HAP-1 (cell line): ENCODE results near the gene RHEB.
"Not testable (repeated sequence)": the region's sequence is repeated elsewhere in the genome, so short reads cannot be mapped to it uniquely, and the experiment has no call there.

ENCODE experiments used
- DNase-seq, 2 experiments: peaks; one replicate each; pipeline ENCODE4 v3.0.0-alpha.2; 2016 to 2020; ENCODE audit warnings: low spot score in 2 of 2
- H3K27me3 ChIP-seq: fragments of 250-450 bp; sonication (Bioruptor Pico); 2 replicates; pipeline ENCODE4 v1.5.1; 2020; ENCODE audit warnings: low read depth, mild to moderate bottlenecking, moderate library complexity
- H3K36me3 ChIP-seq: fragments of 250-450 bp; sonication (Bioruptor Pico); replicated peaks from 2 replicates; pipeline ENCODE4 v1.5.1; 2020; ENCODE audit warnings: mild to moderate bottlenecking
- H3K4me1 ChIP-seq: fragments of 250-450 bp; sonication (Bioruptor Pico); 2 replicates; pipeline ENCODE4 v1.5.1; 2020; ENCODE audit warnings: mild to moderate bottlenecking
- H3K4me3 ChIP-seq: fragments of 250-450 bp; sonication (Bioruptor Pico); 2 replicates; pipeline ENCODE4 v1.5.1; 2020; ENCODE audit warnings: mild to moderate bottlenecking, moderate library complexity
- H3K9me3 ChIP-seq: fragments of 250-450 bp; sonication (Bioruptor Pico); 2 replicates; pipeline ENCODE4 v1.5.1; 2020; ENCODE audit warnings: mild to moderate bottlenecking, moderate library complexity
- in situ Hi-C: fragments of 300-500 bp; cut with MboI; formaldehyde crosslinking; loops from 3 replicates; pipeline ENCODE4 v1.14.3; 2020; ENCODE audit warnings: low sequenced_read_pairs, inconsistent platforms, mixed read lengths

Gene RHEB

DNA sequence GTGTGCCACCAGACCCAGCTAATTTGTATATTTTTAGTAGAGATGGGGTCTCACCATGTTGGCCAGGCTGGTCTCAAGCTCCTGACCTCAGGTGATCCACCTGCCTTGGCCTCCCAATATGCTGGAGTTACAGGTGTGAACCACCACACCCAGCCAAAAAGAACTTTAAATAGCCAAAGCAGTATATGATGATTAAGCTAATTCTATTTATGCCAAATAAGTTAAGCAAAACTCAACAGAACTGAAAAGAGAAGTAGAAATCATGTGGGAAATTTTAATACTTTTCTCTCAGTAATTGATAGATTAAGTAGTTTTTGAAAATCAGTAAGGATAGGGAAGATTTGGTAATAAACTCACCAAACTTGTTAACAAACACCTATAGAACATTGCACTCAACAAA, 24.5 kb upstream of the RHEB start:
- Histone ChIP-seq H3K4me1 (no peaks in the 10 kb centered on the region), H3K36me3 (no peaks in the 10 kb centered on the region), H3K9me3 (no peaks in the 10 kb centered on the region), H3K27me3 (peaks cover 13% of the 10 kb centered on the region), H3K4me3 (no peak overlapping the region)
- no peak for DNase-seq
- in situ Hi-C loops = no loop called here

DNA sequence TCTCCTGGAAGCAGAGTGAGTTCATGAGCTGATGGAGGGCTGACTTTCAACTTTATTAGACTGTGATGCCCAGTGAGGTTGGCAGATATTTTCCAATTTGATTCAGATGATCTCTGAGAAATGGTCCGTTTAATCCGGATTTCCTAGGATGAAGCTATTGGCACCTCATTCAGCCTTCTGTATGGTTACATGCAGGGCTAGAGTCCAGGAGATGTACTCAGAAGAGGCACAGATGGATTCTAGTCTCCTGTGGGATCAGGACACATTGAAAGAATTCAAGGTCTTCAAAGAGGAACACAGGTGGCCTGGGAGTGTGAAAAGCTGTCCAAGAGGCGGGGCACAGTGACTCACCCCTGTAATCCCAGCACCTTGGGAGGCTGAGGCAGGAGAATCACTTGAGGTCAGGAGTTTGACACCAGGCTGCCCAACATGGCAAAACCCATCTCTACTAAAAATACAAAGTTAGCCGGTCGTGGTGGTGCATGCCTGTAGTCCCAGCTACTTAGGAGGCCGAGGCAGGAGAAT, 23.0 kb upstream of the RHEB start:
- Histone ChIP-seq H3K9me3 (no peaks in the 10 kb centered on the region), H3K4me1 (no peaks in the 10 kb centered on the region), H3K4me3 (no peak overlapping the region), H3K36me3 (no peaks in the 10 kb centered on the region), H3K27me3 (peaks cover 13% of the 10 kb centered on the region)
- in situ Hi-C loops = no loop called here
- no peak for DNase-seq

DNA sequence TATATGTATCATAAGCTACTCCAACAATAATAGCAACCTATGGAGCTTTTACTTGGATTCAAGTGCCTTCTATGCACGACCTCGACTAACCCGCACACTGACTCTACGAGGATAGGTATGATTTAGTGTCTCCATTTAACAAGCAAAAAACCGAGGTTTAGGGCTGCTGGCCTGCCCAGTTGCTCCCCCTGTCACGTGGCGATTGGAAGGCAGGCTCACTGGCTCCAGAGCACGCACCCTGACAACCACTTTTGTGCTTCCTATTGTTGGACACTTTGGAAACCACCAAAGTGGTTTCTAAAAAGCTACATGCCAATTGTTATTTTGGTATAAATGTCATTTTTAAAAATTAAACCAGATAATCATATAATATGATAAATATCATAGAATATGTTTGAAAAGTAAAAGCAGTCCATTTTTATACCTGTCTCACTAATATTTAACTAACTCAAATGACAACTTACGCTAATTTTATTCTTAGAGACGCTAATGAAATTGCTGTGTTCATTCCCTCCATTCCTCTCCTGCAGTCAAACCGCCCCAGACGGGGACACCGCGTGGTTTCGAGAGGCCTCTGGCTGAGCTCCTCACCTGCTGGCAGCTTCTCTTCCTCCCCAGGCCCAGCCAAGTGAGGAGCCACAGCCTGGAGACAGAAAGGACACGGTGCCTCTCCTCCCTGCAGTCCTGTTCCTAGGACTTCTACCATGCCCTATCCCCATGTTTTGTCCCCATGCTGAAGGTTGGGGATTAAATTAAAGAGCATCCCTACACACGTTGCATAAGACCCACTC, 22.2 kb upstream of the RHEB start:
- Histone ChIP-seq H3K9me3 (no peaks in the 10 kb centered on the region), H3K4me1 (no peaks in the 10 kb centered on the region), H3K36me3 (no peaks in the 10 kb centered on the region), H3K27me3 (peaks cover 13% of the 10 kb centered on the region), H3K4me3 (no peak overlapping the region)
- in situ Hi-C loops = no loop called here
- DNase-seq = no peak

GRCh38 chr7:151540146-151540545, 20.5 kb upstream of the RHEB start:
- Histone ChIP-seq H3K4me3 (no peak overlapping the region), H3K9me3 (no peaks in the 10 kb centered on the region), H3K27me3 (peaks cover 9% of the 10 kb centered on the region), H3K4me1 (no peaks in the 10 kb centered on the region), H3K36me3 (no peaks in the 10 kb centered on the region)
- in situ Hi-C loops = no loop called here
- DNase-seq = no peak

GRCh38 chr7:151539088-151539671, 19.5 kb upstream of the RHEB start:
- peak in 1 of 2 experiments; percentile 33 for DNase-seq
- Histone ChIP-seq H3K4me3 (no peak overlapping the region), H3K4me1 (no peaks in the 10 kb centered on the region), H3K27me3 (0 out of 2 replicates have a peak, but pooled peaks cover 2% of the 10 kb centered on the region), H3K9me3 (no peaks in the 10 kb centered on the region), H3K36me3 (no peaks in the 10 kb centered on the region)
- in situ Hi-C loops = no loop called here

GRCh38 chr7:151537818-151538561, 18.3 kb upstream of the RHEB start:
- no peak for DNase-seq
- H3K4me1 ChIP-seq = no peaks in the 10 kb centered on the region
- no peaks in the 10 kb centered on the region for H3K9me3 ChIP-seq
- no peaks in the 10 kb centered on the region for H3K36me3 ChIP-seq
- no peak overlapping the region for H3K4me3 ChIP-seq
- in situ Hi-C loops = no loop called here
- H3K27me3 ChIP-seq = 0 out of 2 replicates have a peak, but pooled peaks cover 2% of the 10 kb centered on the region

- in situ Hi-C loops, H3K9me3 ChIP-seq, H3K36me3 ChIP-seq, DNase-seq, H3K4me3 ChIP-seq, H3K4me1 ChIP-seq, H3K27me3 ChIP-seq: not testable (repeated sequence)
Observed at GRCh38 chr7:151536178-151536577, 16.5 kb upstream of the RHEB start.

- Histone ChIP-seq H3K9me3 (peaks cover 3% of the 10 kb centered on the region), H3K4me3 (no peak overlapping the region), H3K27me3 (no peaks in the 10 kb centered on the region), H3K4me1 (no peaks in the 10 kb centered on the region), H3K36me3 (no peaks in the 10 kb centered on the region)
- DNase-seq = no peak
- in situ Hi-C loops = no loop called here
Observed at GRCh38 chr7:151529842-151530241, 10.1 kb upstream of the RHEB start.

GRCh38 chr7:151524845-151525244, 5.2 kb upstream of the RHEB start:
- in situ Hi-C loops = no loop called here
- DNase-seq = no peak
- no peaks in the 10 kb centered on the region for H3K36me3 ChIP-seq
- H3K9me3 ChIP-seq = peaks cover 3% of the 10 kb centered on the region; the same call in 1 of the 2 replicates
- H3K4me3 ChIP-seq = no peak overlapping the region
- H3K27me3 ChIP-seq = no peaks in the 10 kb centered on the region
- no peaks in the 10 kb centered on the region for H3K4me1 ChIP-seq

- H3K4me3 ChIP-seq = no peak overlapping the region
- H3K27me3 ChIP-seq = no peaks in the 10 kb centered on the region
- no peak for DNase-seq
- H3K36me3 ChIP-seq = no peaks in the 10 kb centered on the region
- no peaks in the 10 kb centered on the region for H3K4me1 ChIP-seq
- peaks cover 3% of the 10 kb centered on the region; the same call in 1 of the 2 replicates for H3K9me3 ChIP-seq
- in situ Hi-C loops = no loop called here
Observed at GRCh38 chr7:151524331-151524730, 4.6 kb upstream of the RHEB start.

GRCh38 chr7:151520419-151521261, 945 bp upstream of the RHEB start:
- peak overlapping the region; percentile 70; the same call in 1 of the 2 replicates for H3K4me3 ChIP-seq
- in situ Hi-C loops = no loop called here
- H3K9me3 ChIP-seq = peaks cover 3% of the 10 kb centered on the region; the same call in 1 of the 2 replicates
- no peaks in the 10 kb centered on the region; the same call in 1 of the 2 replicates for H3K36me3 ChIP-seq
- no peak for DNase-seq
- H3K27me3 ChIP-seq = no peaks in the 10 kb centered on the region
- peaks cover 3% of the 10 kb centered on the region for H3K4me1 ChIP-seq

DNA sequence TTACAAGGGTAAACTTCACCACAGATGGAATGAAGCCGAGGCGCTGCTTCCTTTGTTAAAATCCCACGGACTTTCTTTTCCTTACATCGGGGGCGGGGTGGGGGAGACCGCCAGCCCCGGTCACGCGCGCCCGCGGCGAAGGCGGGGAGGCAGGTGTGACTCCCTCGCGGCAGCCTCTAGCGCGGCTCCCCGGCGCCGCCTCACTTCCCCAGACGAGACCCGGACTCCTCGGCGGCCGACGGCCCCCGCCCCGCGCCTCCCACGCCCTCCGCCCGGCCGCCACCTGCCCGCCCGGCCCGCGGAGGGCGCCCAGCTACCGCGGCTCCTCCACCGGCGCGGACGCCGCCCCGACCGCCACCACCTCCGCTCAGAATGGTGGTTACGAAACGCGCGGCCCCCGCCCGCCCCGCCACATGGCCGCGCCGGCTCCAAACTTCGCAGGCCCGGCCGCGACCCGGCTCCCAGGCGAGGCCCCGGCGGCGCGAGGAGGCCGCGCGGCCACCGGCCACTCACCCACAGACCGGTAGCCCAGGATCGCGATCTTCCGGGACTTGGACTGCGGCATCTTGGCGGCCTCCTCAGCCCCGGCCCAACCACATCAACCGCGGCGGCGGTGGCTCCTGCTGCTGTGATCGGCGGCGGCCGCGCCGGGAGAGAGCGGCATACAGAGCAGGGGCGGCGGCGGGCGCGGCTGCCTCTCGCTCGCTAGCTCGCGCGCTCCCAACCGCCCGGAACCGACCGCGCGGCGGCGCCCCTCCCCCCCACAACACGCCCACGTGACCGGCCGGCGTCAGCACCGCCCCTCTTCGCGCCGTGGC, 539 bp downstream of the RHEB start:
- H3K27me3 ChIP-seq, H3K36me3 ChIP-seq, H3K4me1 ChIP-seq, H3K9me3 ChIP-seq, in situ Hi-C loops: not testable (repeated sequence)
- DNase-seq = peak in 1 of 2 experiments; percentile 27
- peak overlapping the region; percentile 70 for H3K4me3 ChIP-seq
